Smooth muscle cell of the coronary artery (primary cell): Measurements from ENCODE around the gene TTLL1. TPM values are rescaled to one million over a fixed set of nuclear protein-coding genes. Genes with fewer than 3 reads are reported as not detected.

Source experiments
- total RNA-seq: library from RNA; depleted of rRNA; stranded (reverse); fragments of >200 nt; gene quantifications from 2 replicates; pipeline ENCODE4 v1.2.3, GENCODE V29; 2014; ENCODE audit warnings: low replicate concordance

The TTLL1 gene
- 16.8 and 33.9 TPM in 2 replicates for total RNA-seq

DNA sequence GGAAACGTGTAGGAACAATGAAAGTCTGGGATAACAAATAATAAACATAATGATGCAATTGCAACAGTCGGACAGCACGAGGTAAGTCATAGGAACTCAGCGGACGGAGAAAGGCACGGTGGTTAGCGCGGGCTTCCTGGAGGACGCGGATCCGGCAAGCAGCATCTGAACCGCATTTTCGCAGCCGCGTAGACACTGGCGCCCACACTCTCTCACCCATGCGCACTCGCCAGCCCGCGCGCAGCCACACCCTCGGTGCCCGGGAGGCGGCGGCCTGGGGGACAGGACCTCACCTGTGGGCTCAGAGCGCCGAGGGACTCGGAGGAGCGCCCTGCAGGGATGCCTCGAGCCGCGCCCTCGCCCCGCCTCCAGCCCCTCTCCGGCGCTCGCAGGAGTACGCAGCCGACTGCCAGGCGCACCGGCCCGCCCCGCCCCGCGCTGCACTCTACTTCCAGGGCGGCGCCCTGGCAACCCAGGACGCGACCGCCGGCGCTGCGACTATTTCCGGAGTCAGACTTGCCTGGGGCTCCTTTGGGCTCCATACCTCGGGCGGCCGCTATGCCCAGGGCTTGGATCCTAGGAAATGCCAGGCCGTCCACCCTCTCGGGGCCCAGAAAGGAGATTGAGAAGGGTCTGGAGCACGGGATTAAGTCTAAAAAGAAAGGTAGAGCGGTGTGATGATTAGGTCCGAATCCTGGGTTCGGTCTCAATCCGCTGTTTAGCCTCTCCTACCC lies at the start of gene TTLL1:
Gene TTLL1 (minus strand): TSS at position 408 of the 734 bp plus-strand sequence. CDS start 13,805 bp downstream, outside the sequence.

DNA sequence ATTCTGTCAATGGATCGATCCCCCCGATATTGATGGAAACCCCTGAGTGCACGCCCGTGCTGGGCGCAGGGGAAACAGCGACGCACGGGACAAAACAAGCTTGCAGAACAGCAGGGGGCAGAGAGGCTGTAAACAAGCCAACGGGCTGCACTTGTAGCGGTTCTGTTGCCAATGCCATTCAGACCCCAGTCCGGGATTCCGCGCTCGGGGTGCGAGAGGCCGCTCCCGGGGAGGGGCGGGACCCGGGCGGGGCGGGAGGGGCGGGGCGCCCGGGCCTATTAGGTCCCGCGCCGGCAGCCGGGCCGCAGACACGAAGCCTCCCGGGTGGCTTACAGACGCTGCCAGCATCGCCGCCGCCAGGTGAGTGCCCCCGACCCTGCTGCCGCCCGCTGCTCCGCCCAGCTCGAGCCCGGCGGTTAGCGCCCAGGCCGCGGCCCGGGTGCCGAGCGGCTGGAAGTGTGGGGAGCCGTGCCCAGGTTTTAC lies 21.3 kb upstream of the TTLL1 start, which contains the start of gene BIK:
Gene BIK (plus strand): TSS at position 307 of the 483 bp plus-strand sequence. CDS start 13,273 bp downstream, outside the sequence.

DNA sequence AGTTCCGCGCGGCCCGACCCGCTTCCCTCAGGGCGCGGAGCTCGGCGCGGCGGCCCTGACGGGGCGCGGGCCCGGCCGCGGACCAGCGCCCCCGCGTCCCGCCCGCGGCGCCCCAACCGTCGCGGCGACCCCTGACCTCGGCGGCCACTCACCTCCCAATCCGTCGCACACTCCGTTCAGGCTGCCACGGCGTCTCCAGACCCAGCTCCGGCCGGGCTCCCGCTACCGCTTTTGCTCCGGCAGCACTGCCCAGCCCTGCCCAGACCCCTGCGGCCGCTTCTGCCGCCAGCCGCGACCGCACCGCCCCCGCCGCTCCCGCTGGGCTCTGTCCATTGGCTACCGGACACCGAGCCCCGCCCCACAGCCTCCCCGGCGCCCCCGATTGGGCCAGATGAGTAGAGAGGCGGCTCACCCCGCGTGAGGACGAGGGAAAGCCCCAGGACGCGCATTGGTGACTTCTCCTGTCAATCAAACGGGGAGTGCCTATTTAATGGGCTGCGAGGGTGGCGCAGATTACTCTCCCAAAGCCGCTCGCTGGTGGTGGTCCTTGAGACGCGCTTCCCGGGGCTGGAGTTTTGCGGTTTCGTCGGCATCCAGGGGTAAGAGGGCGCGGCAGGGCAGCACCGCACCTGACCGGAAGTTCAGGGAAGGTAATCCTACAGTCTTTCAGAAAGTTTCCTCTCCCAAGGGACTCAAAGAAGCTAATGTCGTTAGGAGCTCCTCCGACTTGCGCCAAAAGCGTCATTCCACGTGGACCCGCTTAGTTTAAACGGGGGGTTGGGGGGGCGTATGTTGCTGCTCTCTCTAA lies 74.1 kb downstream of the TTLL1 start, which contains the start of gene PACSIN2:
Gene PACSIN2 (minus strand): TSS at position 281 of the 808 bp plus-strand sequence. CDS start 103,069 bp downstream, outside the sequence.

Other genes starting within 250 kb of the TTLL1 start
- 36.9 and 75.5 TPM in 2 replicates for gene ARFGAP3, start 232.1 kb downstream of the TTLL1 start, total RNA-seq
- 40.8 and 67.9 TPM in 2 replicates for gene PACSIN2, start 74.2 kb downstream of the TTLL1 start, total RNA-seq
- not detected in 2 replicates for gene BIK, start 21.4 kb upstream of the TTLL1 start, total RNA-seq
- 9.5 and 10.2 TPM in 2 replicates for gene MCAT, start 54.0 kb upstream of the TTLL1 start, total RNA-seq
- gene TSPO, start 62.2 kb upstream of the TTLL1 start, total RNA-seq: 76.8 and 416 TPM in 2 replicates
- 16.4 and 16.7 TPM in 2 replicates for gene TTLL12, start 97.7 kb upstream of the TTLL1 start, total RNA-seq